GM19397 (cell line): ENCODE data around the gene PPM1L.
"Not testable (repeated sequence)": the region's sequence is repeated elsewhere in the genome, so short reads cannot be mapped to it uniquely, and the experiment has no call there.

Experiments
- ATAC-seq: cut with Tn5 transposase; IDR thresholded peaks from one replicate; pipeline ENCODE4 v1.9.1; 2021; ENCODE audit warnings: mild to moderate bottlenecking, moderate library complexity; ENCODE audit not compliant: unreplicated experiment

Gene PPM1L

GRCh38 chr3:160973067-160973809 lies 217.2 kb downstream of the PPM1L start:
- ATAC-seq: no peak

GRCh38 chr3:160977773-160978172 lies 221.7 kb downstream of the PPM1L start:
- ATAC-seq: no peak

GRCh38 chr3:160980740-160981139 lies 224.7 kb downstream of the PPM1L start:
- ATAC-seq: peak; percentile 42

GRCh38 chr3:160981217-160981938 lies 225.3 kb downstream of the PPM1L start:
- peak; percentile 93 for ATAC-seq

- no peak for ATAC-seq
Measured at GRCh38 chr3:160982491-160982890, 226.5 kb downstream of the PPM1L start.

- ATAC-seq: not testable (repeated sequence)
Measured at GRCh38 chr3:160983900-160984299, 227.9 kb downstream of the PPM1L start.

- no peak for ATAC-seq
Measured at GRCh38 chr3:160986069-160986468, 230.0 kb downstream of the PPM1L start.

GRCh38 chr3:160987982-160988964 lies 232.2 kb downstream of the PPM1L start:
- ATAC-seq: peak; percentile 63

GRCh38 chr3:160990446-160990845 lies 234.4 kb downstream of the PPM1L start:
- no peak for ATAC-seq

GRCh38 chr3:160992712-160993111 lies 236.7 kb downstream of the PPM1L start:
- no peak for ATAC-seq

- ATAC-seq: no peak
Measured at GRCh38 chr3:160996811-160997210, 240.8 kb downstream of the PPM1L start.

- no peak for ATAC-seq
Measured at GRCh38 chr3:160998581-160998980, 242.6 kb downstream of the PPM1L start.

GRCh38 chr3:160999274-160999673 lies 243.2 kb downstream of the PPM1L start:
- no peak for ATAC-seq

- ATAC-seq: no peak
Measured at GRCh38 chr3:161008086-161008485, 252.1 kb downstream of the PPM1L start.

GRCh38 chr3:161010151-161010550 lies 254.1 kb downstream of the PPM1L start:
- not testable (repeated sequence) for ATAC-seq

GRCh38 chr3:161014843-161015749 lies 259.1 kb downstream of the PPM1L start:
- no peak for ATAC-seq

- ATAC-seq: no peak
Measured at GRCh38 chr3:161016417-161017313, 260.6 kb downstream of the PPM1L start.

- ATAC-seq: no peak
Measured at GRCh38 chr3:161017971-161018370, 261.9 kb downstream of the PPM1L start.

- ATAC-seq: no peak
Measured at GRCh38 chr3:161020256-161020655, 264.2 kb downstream of the PPM1L start.
